GM12892 (cell line): ENCODE results near the gene STC2.

ENCODE experiments used
- POLR2A ChIP-seq: IDR thresholded peaks from 2 replicates; pipeline ENCODE4 v1.6.1; 2011; ENCODE audit warnings: low read depth, low read length, control low read depth
- POLR2AphosphoS5 ChIP-seq: IDR thresholded peaks from 2 replicates; pipeline ENCODE4 v1.6.1; 2011; ENCODE audit warnings: low read depth, low read length, control low read depth
- TAF1 ChIP-seq: IDR thresholded peaks from 2 replicates; pipeline ENCODE4 v1.6.1; 2011; ENCODE audit warnings: low read depth, mild to moderate bottlenecking, control low read depth, low read length, borderline replicate concordance

GRCh38 chr5:173312821-173313220, 15.4 kb downstream of the STC2 start:
- no peak for TF ChIP-seq POLR2A
- TF ChIP-seq POLR2AphosphoS5: no peak
- no peak for TF ChIP-seq TAF1
